GM21723 (cell line): Measurements from ENCODE around the gene AGBL5.
"Not testable (repeated sequence)": the region's sequence is repeated elsewhere in the genome, so short reads cannot be mapped to it uniquely, and the experiment has no call there.

Experiments
- ATAC-seq: cut with Tn5 transposase; IDR thresholded peaks from one replicate; pipeline ENCODE4 v1.9.1; 2021; ENCODE audit warnings: mild to moderate bottlenecking, moderate library complexity; ENCODE audit not compliant: unreplicated experiment

AGBL5 gene

GRCh38 chr2:27115519-27115918 is 64.1 kb downstream of the AGBL5 start:
- no peak for ATAC-seq

GRCh38 chr2:27117995-27118524 is 66.6 kb downstream of the AGBL5 start:
- ATAC-seq: no peak

- no peak for ATAC-seq
Measured at GRCh38 chr2:27118525-27119329, 67.3 kb downstream of the AGBL5 start, which contains the start of gene CGREF1. Gene CGREF1, minus strand, starts transcription at chr2:27119128. Its CDS starts 14,762 bp downstream, at chr2:27104366.

- ATAC-seq: not testable (repeated sequence)
Measured at GRCh38 chr2:27119330-27119670, 67.8 kb downstream of the AGBL5 start.
